GM12872 (cell line): ENCODE data around the gene INSR.

Experiments used
- TF ChIP-seq, protein P1 (sequence below): IDR thresholded peaks from 3 replicates; pipeline ENCODE4 v1.5.1; 2011; ENCODE audit warnings: low read depth, mild to moderate bottlenecking, low read length, moderate library complexity; ENCODE audit not compliant: insufficient read depth

Gene INSR

DNA sequence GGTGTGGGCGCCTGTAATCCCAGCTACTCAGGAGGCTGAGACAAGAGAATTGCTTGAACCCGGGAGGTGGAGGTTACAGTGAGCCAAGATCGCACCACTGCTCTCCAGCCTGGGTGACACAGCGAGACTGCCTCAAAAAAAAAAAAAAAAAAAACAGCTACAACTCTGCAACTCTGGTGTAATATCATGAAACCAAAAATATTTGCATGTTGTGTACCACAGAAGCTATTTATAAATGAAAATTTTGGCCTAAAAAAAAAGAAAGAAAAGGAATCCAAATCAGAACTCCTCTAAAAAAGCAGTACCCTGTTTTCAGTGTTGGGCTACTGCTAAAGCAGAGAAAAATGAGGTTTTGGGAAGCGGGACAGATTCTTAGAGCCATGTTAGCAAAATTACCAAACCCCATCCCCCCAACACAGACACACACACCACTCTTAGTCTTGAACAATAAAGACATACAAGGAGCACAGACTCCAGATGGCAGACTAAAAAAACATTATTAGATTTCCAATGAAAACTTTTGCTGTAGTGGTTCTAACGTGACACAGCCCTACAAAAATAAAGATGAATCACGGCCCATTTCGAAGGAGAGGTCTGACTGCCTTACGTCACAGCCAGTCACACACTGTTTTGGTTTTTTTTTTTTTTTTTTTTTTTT, 51.5 kb downstream of the INSR start:
- TF ChIP-seq, protein P1, sequence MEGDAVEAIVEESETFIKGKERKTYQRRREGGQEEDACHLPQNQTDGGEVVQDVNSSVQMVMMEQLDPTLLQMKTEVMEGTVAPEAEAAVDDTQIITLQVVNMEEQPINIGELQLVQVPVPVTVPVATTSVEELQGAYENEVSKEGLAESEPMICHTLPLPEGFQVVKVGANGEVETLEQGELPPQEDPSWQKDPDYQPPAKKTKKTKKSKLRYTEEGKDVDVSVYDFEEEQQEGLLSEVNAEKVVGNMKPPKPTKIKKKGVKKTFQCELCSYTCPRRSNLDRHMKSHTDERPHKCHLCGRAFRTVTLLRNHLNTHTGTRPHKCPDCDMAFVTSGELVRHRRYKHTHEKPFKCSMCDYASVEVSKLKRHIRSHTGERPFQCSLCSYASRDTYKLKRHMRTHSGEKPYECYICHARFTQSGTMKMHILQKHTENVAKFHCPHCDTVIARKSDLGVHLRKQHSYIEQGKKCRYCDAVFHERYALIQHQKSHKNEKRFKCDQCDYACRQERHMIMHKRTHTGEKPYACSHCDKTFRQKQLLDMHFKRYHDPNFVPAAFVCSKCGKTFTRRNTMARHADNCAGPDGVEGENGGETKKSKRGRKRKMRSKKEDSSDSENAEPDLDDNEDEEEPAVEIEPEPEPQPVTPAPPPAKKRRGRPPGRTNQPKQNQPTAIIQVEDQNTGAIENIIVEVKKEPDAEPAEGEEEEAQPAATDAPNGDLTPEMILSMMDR: 0 out of 3 replicates have a peak, but pooled peaks have one; percentile 6

DNA sequence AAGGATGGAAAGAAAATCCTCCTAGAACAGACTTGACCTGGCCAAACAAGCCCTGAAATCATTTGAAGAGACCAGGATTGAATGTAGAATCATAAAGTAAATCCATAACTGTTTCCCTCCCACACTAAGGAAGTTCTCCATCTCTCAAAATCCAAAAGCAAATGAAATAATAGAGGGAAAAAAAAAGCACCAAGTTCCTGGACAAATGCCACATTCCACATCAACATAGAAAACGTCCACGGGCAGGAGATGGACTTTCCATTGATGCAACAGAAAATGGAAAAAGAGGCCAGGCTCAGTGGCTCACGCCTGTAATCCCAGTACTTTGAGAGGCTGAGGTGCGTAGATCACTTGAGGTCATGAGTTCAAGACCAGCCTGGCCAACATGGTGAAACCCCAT, 56.2 kb downstream of the INSR start:
- TF ChIP-seq, protein P1: no peak

DNA sequence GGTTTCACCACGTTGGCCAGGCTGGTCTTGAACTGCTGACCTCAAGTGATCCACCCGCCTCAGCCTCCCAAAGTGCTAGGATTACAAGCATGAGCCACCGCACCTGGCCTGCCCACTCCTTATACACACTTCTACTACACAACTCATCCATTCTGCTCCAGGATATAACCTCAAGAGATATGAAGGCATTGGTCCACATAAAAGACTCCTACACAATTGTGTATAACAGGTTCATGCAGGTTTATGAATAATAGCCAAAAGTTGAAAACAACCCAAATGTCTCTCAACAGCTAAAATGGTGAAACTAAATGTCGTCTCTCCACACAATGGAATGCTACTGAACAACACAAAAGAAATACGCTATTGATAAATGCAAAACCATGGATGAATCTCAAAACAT, 58.1 kb downstream of the INSR start:
- TF ChIP-seq, protein P1: no peak

DNA sequence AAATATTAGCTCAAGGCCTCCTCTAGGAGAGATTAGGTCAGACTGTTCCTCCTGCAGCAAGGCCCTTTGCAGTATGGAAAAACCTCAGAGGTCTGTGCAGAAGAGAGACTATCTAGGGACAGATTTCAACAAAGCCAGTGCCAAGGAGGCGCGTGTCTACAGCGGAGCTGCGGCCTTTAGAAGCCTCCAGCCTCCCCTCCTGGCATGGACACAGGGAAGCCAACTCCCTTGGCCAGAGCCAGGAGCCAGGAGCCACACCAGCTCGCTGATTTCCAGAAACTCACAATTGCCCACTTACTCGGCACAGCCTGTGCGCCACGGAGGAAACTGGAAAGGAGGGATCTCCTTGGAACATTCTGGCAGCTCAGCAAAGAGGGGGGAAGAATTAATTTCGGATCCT, 63.4 kb downstream of the INSR start:
- TF ChIP-seq, protein P1: no peak

DNA sequence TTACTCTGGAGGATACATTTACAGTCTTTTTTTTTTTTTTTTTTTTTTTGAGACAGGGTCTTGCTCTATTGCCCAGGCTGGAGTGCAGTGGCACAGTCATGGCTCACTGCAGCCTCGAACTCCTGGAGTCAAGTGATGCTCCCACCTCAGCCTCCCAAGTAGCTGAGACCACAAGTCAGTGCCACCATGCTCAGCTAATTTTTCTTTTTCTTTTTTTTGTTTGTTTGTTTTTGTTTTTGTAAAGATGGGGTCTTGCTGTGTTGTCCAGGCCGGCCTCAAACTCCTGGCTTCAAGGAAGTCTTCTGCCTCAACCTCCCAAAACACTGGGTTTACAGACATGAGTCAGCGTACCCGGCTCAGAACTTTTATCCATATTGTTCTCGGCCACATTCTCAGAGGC, 64.5 kb downstream of the INSR start:
- TF ChIP-seq, protein P1: no peak

DNA sequence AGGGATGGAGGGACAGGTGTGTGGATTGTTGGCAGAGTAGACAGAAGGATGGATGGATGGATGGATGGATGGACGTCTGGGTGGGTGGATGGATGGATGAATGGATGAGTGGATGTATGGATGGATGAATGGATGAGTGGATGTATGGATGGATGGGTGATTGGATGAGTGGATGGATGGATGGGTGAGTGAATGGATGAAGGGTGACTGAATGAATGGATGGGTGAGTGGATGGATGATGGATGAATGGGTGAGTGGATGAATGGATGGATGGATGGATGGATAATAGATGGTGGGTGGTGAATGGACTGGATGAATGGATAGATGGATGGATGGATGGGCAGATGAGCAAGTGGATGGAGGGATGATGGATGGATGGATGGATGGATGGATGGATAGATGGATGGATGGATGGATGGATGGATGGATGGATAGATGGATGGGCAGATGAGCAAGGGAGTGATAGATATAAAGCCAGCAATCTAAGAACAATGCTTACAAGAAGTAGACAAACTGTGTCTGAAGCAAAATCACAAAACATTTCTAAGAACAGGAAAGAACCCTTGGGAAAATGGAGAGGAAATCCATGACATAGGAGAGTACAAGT, 65.2 kb downstream of the INSR start:
- TF ChIP-seq, protein P1: no peak

DNA sequence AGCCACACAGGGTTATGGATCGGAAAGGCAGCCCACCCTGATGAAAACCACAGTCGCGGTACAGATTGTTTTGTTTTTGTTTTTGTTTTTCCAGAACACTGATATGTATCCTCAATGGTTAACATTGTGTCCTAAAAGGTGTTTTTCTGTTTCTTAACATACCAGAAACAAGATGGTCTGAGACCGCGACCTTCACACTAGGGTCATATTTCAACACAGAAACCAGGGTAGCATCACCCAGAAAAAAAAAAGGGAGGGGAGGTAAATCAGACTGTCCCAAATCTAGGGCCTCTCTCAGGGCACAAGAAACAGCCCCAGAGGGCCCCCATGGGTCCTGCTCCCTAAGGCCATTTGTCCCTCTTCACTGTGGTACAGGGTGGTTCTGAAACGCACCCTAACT, 66.5 kb downstream of the INSR start:
- TF ChIP-seq, protein P1: no peak
